ENCODE measurements around the gene EVA1C. TPM values are rescaled to one million over a fixed set of nuclear protein-coding genes. Genes with fewer than 3 reads are reported as not detected.

The EVA1C gene
- total RNA-seq, 1 donor from 2014 or later, result 2.1 TPM

GRCh38 chr21:32423320-32424190 is 11.0 kb downstream of the EVA1C start:
- Mint-ChIP-seq H3K27ac (no peak overlapping the region), H3K27me3 (ENCODE audit: low read depth) (peaks cover 30% of the 10 kb centered on the region), H3K36me3 (peaks cover 6% of the 10 kb centered on the region), H3K9me3 (peaks cover 9% of the 10 kb centered on the region), H3K4me3 (no peak overlapping the region), H3K4me1 (peaks cover 34% of the 10 kb centered on the region)
- TF ChIP-seq, protein P1, sequence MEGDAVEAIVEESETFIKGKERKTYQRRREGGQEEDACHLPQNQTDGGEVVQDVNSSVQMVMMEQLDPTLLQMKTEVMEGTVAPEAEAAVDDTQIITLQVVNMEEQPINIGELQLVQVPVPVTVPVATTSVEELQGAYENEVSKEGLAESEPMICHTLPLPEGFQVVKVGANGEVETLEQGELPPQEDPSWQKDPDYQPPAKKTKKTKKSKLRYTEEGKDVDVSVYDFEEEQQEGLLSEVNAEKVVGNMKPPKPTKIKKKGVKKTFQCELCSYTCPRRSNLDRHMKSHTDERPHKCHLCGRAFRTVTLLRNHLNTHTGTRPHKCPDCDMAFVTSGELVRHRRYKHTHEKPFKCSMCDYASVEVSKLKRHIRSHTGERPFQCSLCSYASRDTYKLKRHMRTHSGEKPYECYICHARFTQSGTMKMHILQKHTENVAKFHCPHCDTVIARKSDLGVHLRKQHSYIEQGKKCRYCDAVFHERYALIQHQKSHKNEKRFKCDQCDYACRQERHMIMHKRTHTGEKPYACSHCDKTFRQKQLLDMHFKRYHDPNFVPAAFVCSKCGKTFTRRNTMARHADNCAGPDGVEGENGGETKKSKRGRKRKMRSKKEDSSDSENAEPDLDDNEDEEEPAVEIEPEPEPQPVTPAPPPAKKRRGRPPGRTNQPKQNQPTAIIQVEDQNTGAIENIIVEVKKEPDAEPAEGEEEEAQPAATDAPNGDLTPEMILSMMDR (IDR thresholded peaks at IDR 0.05; ENCODE audit: unreplicated experiment), result no peak
- no peak for DNase-seq (ENCODE audit: low spot score in 2 of 2, unreplicated experiment in 2 of 2)

DNA sequence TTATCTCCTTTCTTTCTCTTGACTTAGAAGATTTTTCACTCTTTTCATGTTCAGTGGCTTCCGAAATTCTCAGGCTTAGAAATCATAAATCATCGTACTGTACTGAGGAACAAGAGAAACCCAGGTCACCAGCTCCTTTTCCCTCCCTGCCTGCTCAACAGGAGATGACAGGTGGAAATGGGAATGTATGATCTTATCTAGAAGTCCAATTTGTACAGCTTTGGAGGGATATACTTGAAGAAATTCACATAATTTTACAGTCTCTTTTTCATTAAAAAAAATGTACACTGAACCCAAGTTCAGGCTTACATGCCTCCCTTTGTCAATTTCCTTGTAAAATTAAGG is 11.7 kb downstream of the EVA1C start:
- no peak overlapping the region for H3K27ac Mint-ChIP-seq
- DNase-seq (ENCODE audit: low spot score in 2 of 2, unreplicated experiment in 2 of 2), result no peak
- no peak overlapping the region for H3K4me3 Mint-ChIP-seq
- TF ChIP-seq, protein P1 (IDR thresholded peaks at IDR 0.05; ENCODE audit: unreplicated experiment), result no peak
- H3K9me3 Mint-ChIP-seq, result peaks cover 9% of the 10 kb centered on the region
- H3K36me3 Mint-ChIP-seq, result peaks cover 6% of the 10 kb centered on the region
- H3K27me3 Mint-ChIP-seq (ENCODE audit: low read depth), result peaks cover 30% of the 10 kb centered on the region
- peaks cover 36% of the 10 kb centered on the region for H3K4me1 Mint-ChIP-seq

DNA sequence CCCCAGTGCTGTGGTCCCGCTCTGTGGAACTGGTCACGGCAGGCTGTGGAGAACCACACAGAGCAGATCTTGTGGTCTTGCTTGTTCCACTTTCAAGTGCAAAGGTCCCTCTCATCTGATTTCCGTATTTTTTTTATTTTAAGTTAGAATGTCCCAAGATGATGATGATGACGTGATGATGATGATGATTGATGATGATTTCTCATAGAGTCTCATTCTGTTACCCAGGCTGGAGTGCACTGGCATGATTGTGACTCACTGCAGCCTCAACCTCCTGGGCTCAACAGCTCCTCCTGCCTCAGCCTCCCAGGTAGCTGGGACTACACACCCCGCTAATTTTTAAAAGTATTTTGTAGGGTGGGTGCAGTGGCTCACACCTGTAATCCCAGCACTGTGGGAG is 12.2 kb downstream of the EVA1C start:
- no peak for DNase-seq (ENCODE audit: low spot score in 2 of 2, unreplicated experiment in 2 of 2)
- TF ChIP-seq, protein P1 (IDR thresholded peaks at IDR 0.05; ENCODE audit: unreplicated experiment), result no peak
- H3K27me3 Mint-ChIP-seq (ENCODE audit: low read depth), result peaks cover 28% of the 10 kb centered on the region
- no peak overlapping the region for H3K27ac Mint-ChIP-seq
- H3K36me3 Mint-ChIP-seq, result peaks cover 6% of the 10 kb centered on the region
- no peak overlapping the region for H3K4me3 Mint-ChIP-seq
- peaks cover 9% of the 10 kb centered on the region for H3K9me3 Mint-ChIP-seq
- peaks cover 36% of the 10 kb centered on the region for H3K4me1 Mint-ChIP-seq

DNA sequence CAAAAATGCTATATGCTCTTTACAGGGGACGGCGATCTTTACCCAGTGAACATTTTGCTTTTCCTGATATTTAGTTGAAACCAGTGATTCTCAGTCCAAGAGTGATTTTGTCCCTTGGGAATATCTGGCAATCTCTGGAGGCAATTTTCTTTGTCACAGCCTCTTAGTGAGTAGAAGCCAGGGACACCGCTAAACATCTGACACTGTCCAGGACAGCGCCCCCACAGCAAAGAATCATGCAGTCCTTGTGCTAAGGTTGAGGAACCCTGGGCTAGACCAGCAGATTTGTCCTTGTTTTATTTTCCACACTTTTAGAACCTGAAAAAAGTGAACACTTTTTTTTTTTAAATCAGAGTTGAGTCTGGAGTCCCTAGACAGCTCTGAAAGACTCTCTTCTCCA is 13.1 kb downstream of the EVA1C start:
- H3K4me3 Mint-ChIP-seq, result no peak overlapping the region
- peaks cover 22% of the 10 kb centered on the region for H3K27me3 Mint-ChIP-seq (ENCODE audit: low read depth)
- DNase-seq (ENCODE audit: low spot score in 2 of 2, unreplicated experiment in 2 of 2), result no peak
- H3K27ac Mint-ChIP-seq, result no peak overlapping the region
- peaks cover 13% of the 10 kb centered on the region for H3K9me3 Mint-ChIP-seq
- peaks cover 36% of the 10 kb centered on the region for H3K4me1 Mint-ChIP-seq
- TF ChIP-seq, protein P1 (IDR thresholded peaks at IDR 0.05; ENCODE audit: unreplicated experiment), result no peak
- H3K36me3 Mint-ChIP-seq, result peaks cover 9% of the 10 kb centered on the region

DNA sequence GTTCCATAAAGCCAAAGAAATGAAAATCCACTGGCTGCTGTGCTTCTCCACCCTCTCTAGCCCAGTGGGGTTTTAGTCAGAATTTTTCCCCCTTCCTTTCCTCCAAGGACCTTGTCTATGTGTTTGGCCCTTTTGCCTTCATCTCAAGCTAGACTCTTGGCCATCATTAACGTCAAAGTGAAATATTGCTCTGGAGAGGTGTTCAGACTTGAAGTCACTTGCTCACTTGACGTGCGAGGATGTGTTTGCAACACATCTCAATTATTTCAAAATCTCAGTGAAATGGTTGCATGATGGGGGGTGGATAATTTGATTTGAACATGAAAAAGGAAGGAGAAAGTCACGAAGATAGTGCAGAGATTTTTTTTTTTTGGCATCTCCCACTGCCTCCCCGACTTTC is 13.6 kb downstream of the EVA1C start:
- Mint-ChIP-seq H3K4me3 (no peak overlapping the region), H3K9me3 (peaks cover 13% of the 10 kb centered on the region), H3K4me1 (peaks cover 36% of the 10 kb centered on the region), H3K27ac (no peak overlapping the region), H3K27me3 (ENCODE audit: low read depth) (peaks cover 20% of the 10 kb centered on the region), H3K36me3 (peaks cover 9% of the 10 kb centered on the region)
- no peak for DNase-seq (ENCODE audit: low spot score in 2 of 2, unreplicated experiment in 2 of 2)
- TF ChIP-seq, protein P1 (IDR thresholded peaks at IDR 0.05; ENCODE audit: unreplicated experiment), result no peak

Data from mesothelial cell of epicardium (in vitro differentiated cells).